HG02642 (cell line): ENCODE measurements around the gene ZBTB40.

Experiments
- ATAC-seq: cut with Tn5 transposase; IDR thresholded peaks from one replicate; pipeline ENCODE4 v1.9.1; 2021; ENCODE audit warnings: mild to moderate bottlenecking; ENCODE audit not compliant: unreplicated experiment, poor library complexity

The ZBTB40 gene

DNA sequence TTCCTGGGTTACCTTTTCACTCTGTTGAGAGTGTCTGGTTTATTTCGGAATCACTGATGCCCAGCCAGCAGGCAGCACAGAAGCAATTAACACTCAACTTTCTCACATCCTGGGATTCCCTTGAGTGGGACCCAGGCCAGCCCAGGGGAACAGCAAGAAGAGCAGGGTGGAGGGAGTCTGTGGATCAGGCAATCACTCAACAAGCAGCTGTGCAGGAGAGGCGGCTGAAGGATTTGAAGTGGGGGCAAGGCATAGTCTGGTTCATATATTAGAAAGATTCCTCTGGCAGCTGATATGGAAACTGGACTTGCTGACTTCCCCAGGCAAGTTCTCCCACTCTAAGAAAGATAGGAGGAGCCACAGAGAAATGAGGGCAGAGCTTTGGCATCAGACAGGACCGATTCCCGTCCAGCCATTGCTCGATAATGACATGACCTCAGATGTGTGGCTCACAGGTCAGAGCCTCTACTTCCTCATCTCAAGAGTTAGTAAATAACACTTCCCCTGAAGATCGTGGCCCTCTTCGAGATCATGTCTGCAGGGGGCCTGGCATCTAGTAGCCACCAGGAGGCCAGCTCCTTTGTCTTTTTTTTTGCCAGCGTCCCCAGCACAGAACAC, 124.0 kb downstream of the ZBTB40 start:
- ATAC-seq = no peak

DNA sequence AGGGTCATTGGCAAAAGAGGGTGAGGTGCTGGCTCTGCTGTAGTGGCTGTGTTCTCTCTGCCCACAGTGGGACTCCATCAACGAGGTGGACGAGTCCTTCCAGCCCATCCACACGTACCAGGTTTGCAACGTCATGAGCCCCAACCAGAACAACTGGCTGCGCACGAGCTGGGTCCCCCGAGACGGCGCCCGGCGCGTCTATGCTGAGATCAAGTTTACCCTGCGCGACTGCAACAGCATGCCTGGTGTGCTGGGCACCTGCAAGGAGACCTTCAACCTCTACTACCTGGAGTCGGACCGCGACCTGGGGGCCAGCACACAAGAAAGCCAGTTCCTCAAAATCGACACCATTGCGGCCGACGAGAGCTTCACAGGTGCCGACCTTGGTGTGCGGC, 124.5 kb downstream of the ZBTB40 start:
- ATAC-seq = no peak

DNA sequence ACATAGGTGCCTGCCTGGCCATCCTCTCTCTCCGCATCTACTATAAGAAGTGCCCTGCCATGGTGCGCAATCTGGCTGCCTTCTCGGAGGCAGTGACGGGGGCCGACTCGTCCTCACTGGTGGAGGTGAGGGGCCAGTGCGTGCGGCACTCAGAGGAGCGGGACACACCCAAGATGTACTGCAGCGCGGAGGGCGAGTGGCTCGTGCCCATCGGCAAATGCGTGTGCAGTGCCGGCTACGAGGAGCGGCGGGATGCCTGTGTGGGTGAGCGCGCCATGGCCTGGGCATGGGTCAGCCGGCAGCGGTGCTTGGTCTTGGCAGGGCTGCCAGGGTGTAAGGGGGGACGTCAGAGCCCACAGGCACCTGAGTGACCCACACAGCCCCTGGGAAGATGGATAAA, 125.0 kb downstream of the ZBTB40 start:
- ATAC-seq = no peak

DNA sequence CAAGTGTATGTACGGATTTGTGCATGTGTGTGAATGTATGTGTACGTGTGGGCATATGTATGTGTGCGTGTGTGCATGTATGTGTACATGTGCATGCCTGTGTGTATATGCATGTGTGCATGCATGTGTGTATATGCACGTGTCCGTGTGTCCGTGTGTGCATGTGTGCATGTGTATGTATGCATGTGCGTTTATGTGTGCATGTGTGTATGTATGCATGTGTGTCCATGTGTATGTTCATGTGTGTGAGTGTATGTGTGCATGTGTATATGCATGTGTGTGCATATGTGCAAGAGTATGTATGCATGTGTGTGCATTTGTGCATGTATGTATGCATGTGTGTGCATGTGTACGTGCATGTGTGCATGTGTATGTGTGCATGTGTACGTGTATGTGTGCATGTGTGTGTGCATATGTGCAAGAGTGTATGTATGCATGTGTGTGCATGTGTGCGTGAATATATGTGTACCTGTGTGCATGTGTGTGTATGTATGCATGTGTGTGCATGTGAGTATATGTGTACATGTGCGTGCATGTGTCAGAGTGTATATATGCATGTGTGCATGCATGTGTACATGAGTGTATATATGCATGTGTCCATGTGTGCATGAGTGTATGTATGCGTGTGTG, 127.2 kb downstream of the ZBTB40 start:
- ATAC-seq = no peak

DNA sequence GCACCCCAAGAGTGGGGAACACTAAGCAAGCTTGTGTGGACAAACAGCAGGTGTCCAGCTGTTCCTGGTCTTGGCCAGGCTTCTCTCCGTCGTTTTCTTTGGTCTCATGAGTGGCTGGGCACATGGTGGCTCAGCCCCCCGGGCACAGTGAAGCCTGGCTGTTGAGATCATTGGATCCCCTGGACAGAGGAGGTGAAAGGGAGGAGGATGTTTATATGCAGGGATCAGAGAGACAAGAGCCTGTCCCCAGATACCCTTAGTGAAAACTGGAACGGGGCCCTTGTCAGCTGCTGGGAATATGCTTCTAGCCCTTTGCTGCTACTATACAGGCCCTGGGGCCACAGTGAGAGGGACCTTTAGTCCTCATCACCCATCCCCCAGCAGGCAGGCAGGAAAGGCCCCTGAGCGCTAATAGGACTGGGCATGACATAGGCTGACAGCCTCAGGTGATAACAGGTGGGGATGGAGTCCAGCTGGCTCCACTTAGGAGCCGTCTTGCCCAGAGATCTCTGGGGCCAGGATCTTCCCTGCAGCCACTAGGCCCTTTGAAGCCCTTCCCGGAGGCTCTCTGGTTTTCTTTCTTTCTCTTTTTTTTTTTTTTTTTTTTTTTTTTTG, 128.0 kb downstream of the ZBTB40 start:
- ATAC-seq = no peak
